K562 (cell line): ENCODE data around the gene PRUNE1. TPM values are rescaled to one million over a fixed set of nuclear protein-coding genes. Genes with fewer than 3 reads are reported as not detected.
A peak's percentile ranks its signal among the peaks of the same experiment; 100 is the strongest.

Source experiments
- CHCHD3 ChIP-seq: fragments of 250-450 bp; sonication (Bioruptor Pico); IDR thresholded peaks from 2 replicates; pipeline ENCODE4 v2.1.2; 2022; ENCODE audit warnings: mild to moderate bottlenecking
- EP400 ChIP-seq: fragments of 450-650 bp; IDR thresholded peaks from 2 replicates; pipeline ENCODE4 v1.6.1; 2017; ENCODE audit warnings: antibody characterized with exemption, mild to moderate bottlenecking, moderate library complexity
- FOSL1 ChIP-seq: fragments of 200-800 bp; sonication (Bioruptor generic); conservative IDR thresholded peaks from 2 replicates; pipeline ENCODE4 v1.6.1; 2016; ENCODE audit warnings: missing genetic modification characterization, missing compliant biosample characterization
- FOXJ3 ChIP-seq: sonication (generic); formaldehyde crosslinking; IDR thresholded peaks from 2 replicates; pipeline ENCODE4 v1.4.0; 2020; ENCODE audit warnings: mild to moderate bottlenecking, missing genetic modification reagents
- NONO ChIP-seq, 2 experiments: fragments of 200-400 bp in 1 of 2; fragments of 450-650 bp in 1 of 2; formaldehyde crosslinking in 1 of 2; IDR thresholded peaks; 2 replicates each; pipeline ENCODE4 v1.6.1; 2017; ENCODE audit warnings: low read depth in 2 of 2, mild to moderate bottlenecking in 2 of 2, moderate library complexity in 2 of 2, low read length in 1 of 2
- SAFB ChIP-seq: fragments of 200-400 bp; formaldehyde crosslinking; IDR thresholded peaks from 2 replicates; pipeline ENCODE4 v1.6.1; 2017; ENCODE audit warnings: low read depth, low read length, borderline replicate concordance
- SLC30A9 ChIP-seq: fragments of 250-450 bp; sonication (Bioruptor Pico); IDR thresholded peaks from 2 replicates; pipeline ENCODE4 v1.8.0; 2022; ENCODE audit warnings: mild to moderate bottlenecking, moderate library complexity
- TEAD1 ChIP-seq, 2 experiments: fragments of 450-650 bp in 1 of 2; sonication (generic) in 1 of 2; formaldehyde crosslinking; IDR thresholded peaks; 2 replicates each; pipeline versions ENCODE4 v1.4.0 to v1.8.0; 2020 to 2022; ENCODE audit warnings: mild to moderate bottlenecking in 2 of 2, missing genetic modification reagents in 1 of 2
- TEAD4 ChIP-seq, 2 experiments: sonication (generic) in 1 of 2; formaldehyde crosslinking in 1 of 2; IDR thresholded peaks; 2 replicates each; pipeline versions ENCODE4 v1.6.1 to v1.8.0; 2012 to 2022; ENCODE audit warnings: borderline replicate concordance in 1 of 2, inconsistent platforms in 1 of 2, low read length in 1 of 2, mild to moderate bottlenecking in 1 of 2, missing genetic modification reagents in 1 of 2
- ZKSCAN3 ChIP-seq: fragments of 250-450 bp; sonication (Bioruptor Pico); IDR thresholded peaks from 2 replicates; pipeline ENCODE4 v1.4.0; 2020
- ZNF584 ChIP-seq: fragments of 200-800 bp; sonication (Bioruptor generic); IDR thresholded peaks from 2 replicates; pipeline ENCODE4 v1.6.1; 2016; ENCODE audit warnings: low read depth, mild to moderate bottlenecking, missing genetic modification characterization, missing compliant biosample characterization
- ZNF766 ChIP-seq: fragments of 200-800 bp; sonication (Bioruptor generic); conservative IDR thresholded peaks from 2 replicates; pipeline ENCODE4 v1.6.1; 2016; ENCODE audit warnings: missing genetic modification characterization, missing compliant biosample characterization
- polyA plus RNA-seq, 8 experiments: library from polyadenylated mRNA; depleted of rRNA in 4 of 8; stranded (reverse) in 5 of 8; unstranded in 3 of 8; fragments of >200 nt; fragmentation: Nextera tagmentation in 2 of 8; fragmentation: Illumina TruSeq in 1 of 8; extraction: Ambion mirVana in 2 of 8; extraction: Trizol in 1 of 8; gene quantifications; 2 replicates each; pipeline versions ENCODE4 v1.2.1 to v1.2.3, GENCODE V29; 2011 to 2014; ENCODE audit warnings: inconsistent platforms in 1 of 8, missing spikeins in 1 of 8
- total RNA-seq, 7 experiments: library from RNA; depleted of rRNA in 6 of 7; stranded (reverse); fragments of >200 nt in 6 of 7; fragmentation: Illumina TruSeq in 2 of 7; extraction: Trizol in 2 of 7; gene quantifications; 2 replicates each; pipeline versions ENCODE4 v1.2.1 to v1.2.3, GENCODE V29; 2011 to 2021; ENCODE audit warnings: low replicate concordance in 1 of 7
- TF ChIP-seq, protein P1 (sequence below): fragments of 450-650 bp; formaldehyde crosslinking; IDR thresholded peaks from 2 replicates; pipeline ENCODE4 v1.4.0; 2020; ENCODE audit warnings: mild to moderate bottlenecking, moderate library complexity
- TF ChIP-seq, protein P2 (sequence below): fragments of 200-800 bp; sonication (Bioruptor generic); IDR thresholded peaks from 2 replicates; pipeline ENCODE4 v1.6.1; 2017; ENCODE audit warnings: missing genetic modification characterization, missing compliant biosample characterization
- TF ChIP-seq, protein P3 (sequence below): fragments of 450-650 bp; formaldehyde crosslinking; IDR thresholded peaks from 2 replicates; pipeline ENCODE4 v1.4.0; 2022; ENCODE audit warnings: mild to moderate bottlenecking, moderate library complexity

Gene PRUNE1
- total and polyA plus RNA-seq, 9 of the 15 experiments (the other 6 are each of a cell fraction or from before 2014, with no cell fraction given), result 16.7 to 48.3 (median 26.2) TPM

DNA sequence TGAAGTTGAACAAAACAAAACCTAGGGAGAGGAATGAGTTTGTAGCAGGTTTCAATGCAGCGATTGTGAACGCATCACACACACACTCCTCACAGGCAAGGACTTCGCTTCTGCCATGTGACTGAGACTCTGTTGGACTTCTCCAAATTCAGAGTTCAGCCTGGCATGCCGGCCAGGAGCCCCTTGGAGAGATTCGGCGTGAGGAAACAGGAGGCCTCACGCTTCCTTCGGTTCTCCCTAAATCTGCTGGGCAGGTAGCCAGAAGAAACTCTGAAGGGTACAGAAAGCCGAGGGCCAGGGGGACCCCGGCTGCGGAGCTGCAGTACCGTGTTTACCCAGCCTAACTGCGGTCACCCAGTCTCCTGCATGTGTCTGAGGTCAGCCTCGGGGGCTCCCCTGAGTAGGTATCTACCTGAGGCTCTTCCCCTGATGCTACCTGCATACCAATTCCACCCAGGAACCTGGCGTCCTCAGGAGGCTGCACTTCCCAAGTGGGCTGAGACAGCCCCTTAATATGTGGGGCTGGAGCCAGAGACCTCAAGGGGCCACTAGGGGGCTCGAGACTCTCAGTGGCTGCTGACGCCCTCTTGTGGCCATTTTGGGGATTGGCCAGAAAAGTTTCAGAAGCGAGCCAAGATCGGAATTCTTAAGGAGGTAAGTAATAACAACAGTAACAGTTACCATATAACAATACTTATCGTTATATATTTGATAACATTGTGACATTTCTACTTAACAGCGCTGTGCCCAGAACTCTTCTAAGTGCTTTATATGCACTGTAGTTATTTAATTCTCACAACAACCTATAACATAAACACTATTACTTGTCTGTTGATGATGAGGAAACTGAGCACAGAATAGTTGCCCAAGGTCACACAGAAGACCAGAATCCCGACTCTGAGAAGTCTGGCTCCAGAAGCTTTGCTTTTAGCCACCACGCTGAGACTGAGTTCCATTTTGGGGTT is 28.9 kb upstream of the PRUNE1 start (continued):
- TF ChIP-seq NONO (IDR thresholded peaks at IDR 0.05; ENCODE audit: low read depth in 2 of 2, low read length in 1 of 2), result no peak
- no peak for TF ChIP-seq SAFB
- TF ChIP-seq, protein P1, sequence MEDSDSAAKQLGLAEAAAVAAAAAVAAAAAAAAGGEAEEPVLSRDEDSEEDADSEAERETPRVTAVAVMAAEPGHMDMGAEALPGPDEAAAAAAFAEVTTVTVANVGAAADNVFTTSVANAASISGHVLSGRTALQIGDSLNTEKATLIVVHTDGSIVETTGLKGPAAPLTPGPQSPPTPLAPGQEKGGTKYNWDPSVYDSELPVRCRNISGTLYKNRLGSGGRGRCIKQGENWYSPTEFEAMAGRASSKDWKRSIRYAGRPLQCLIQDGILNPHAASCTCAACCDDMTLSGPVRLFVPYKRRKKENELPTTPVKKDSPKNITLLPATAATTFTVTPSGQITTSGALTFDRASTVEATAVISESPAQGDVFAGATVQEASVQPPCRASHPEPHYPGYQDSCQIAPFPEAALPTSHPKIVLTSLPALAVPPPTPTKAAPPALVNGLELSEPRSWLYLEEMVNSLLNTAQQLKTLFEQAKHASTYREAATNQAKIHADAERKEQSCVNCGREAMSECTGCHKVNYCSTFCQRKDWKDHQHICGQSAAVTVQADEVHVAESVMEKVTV (CRISPR knock-in tag), result peak; percentile 85
- no peak for TF ChIP-seq CHCHD3
- TF ChIP-seq ZNF766, result 0 out of 2 replicates have a peak, but pooled peaks have one; percentile 16
- TF ChIP-seq, protein P2, sequence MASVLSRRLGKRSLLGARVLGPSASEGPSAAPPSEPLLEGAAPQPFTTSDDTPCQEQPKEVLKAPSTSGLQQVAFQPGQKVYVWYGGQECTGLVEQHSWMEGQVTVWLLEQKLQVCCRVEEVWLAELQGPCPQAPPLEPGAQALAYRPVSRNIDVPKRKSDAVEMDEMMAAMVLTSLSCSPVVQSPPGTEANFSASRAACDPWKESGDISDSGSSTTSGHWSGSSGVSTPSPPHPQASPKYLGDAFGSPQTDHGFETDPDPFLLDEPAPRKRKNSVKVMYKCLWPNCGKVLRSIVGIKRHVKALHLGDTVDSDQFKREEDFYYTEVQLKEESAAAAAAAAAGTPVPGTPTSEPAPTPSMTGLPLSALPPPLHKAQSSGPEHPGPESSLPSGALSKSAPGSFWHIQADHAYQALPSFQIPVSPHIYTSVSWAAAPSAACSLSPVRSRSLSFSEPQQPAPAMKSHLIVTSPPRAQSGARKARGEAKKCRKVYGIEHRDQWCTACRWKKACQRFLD (CRISPR knock-in tag), result no peak
- no peak for TF ChIP-seq SLC30A9 (CRISPR knock-in tag)
- no peak for TF ChIP-seq ZKSCAN3
- no peak for TF ChIP-seq ZNF584
- peak; percentile 16; the same call in 1 of the 2 replicates for TF ChIP-seq FOSL1 (tag)
- peak; percentile 41 for TF ChIP-seq EP400
- peak; percentile 52 to 72; a peak in 1 of 4 replicates for TF ChIP-seq TEAD1 (CRISPR knock-in tag; IDR thresholded peaks at IDR 0.05)
- no peak for TF ChIP-seq FOXJ3 (CRISPR knock-in tag)
- TF ChIP-seq, protein P3, sequence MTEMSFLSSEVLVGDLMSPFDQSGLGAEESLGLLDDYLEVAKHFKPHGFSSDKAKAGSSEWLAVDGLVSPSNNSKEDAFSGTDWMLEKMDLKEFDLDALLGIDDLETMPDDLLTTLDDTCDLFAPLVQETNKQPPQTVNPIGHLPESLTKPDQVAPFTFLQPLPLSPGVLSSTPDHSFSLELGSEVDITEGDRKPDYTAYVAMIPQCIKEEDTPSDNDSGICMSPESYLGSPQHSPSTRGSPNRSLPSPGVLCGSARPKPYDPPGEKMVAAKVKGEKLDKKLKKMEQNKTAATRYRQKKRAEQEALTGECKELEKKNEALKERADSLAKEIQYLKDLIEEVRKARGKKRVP (CRISPR knock-in tag), result no peak
- TF ChIP-seq TEAD4 (IDR thresholded peaks at IDR 0.05; ENCODE audit: low read length), result peak; percentile 44
- TF ChIP-seq TEAD4 (CRISPR knock-in tag; IDR thresholded peaks at IDR 0.05; ENCODE audit: borderline replicate concordance), result no peak
